Measurements from ENCODE around the gene COL25A1.
"Not testable (repeated sequence)": the region's sequence is repeated elsewhere in the genome, so short reads cannot be mapped to it uniquely, and the experiment has no call there.

COL25A1 gene

GRCh38 chr4:109166126-109166525 is 136.3 kb downstream of the COL25A1 start:
- DNase-seq, result no peak

GRCh38 chr4:109164011-109164410 is 138.4 kb downstream of the COL25A1 start:
- no peak for DNase-seq

- DNase-seq, result no peak
Observed at GRCh38 chr4:109163493-109163892, 139.0 kb downstream of the COL25A1 start.

GRCh38 chr4:109162759-109163158 is 139.7 kb downstream of the COL25A1 start:
- DNase-seq, result no peak

- no peak for DNase-seq
Observed at GRCh38 chr4:109160494-109160893, 142.0 kb downstream of the COL25A1 start.

- DNase-seq, result no peak
Observed at GRCh38 chr4:109157696-109158095, 144.8 kb downstream of the COL25A1 start.

GRCh38 chr4:109157205-109157604 is 145.3 kb downstream of the COL25A1 start:
- DNase-seq, result no peak

- no peak for DNase-seq
Observed at GRCh38 chr4:109156356-109156755, 146.1 kb downstream of the COL25A1 start.

GRCh38 chr4:109155682-109156283 is 146.7 kb downstream of the COL25A1 start:
- DNase-seq, result no peak

- DNase-seq, result no peak
Observed at GRCh38 chr4:109155084-109155483, 147.4 kb downstream of the COL25A1 start.

GRCh38 chr4:109154424-109154823 is 148.0 kb downstream of the COL25A1 start:
- DNase-seq, result no peak

GRCh38 chr4:109149836-109150235 is 152.6 kb downstream of the COL25A1 start:
- DNase-seq, result no peak

GRCh38 chr4:109148577-109149075 is 153.8 kb downstream of the COL25A1 start:
- no peak for DNase-seq

- DNase-seq, result no peak
Observed at GRCh38 chr4:109147135-109147534, 155.3 kb downstream of the COL25A1 start.

GRCh38 chr4:109146499-109146898 is 156.0 kb downstream of the COL25A1 start:
- DNase-seq, result no peak

GRCh38 chr4:109138125-109138524 is 164.3 kb downstream of the COL25A1 start:
- not testable (repeated sequence) for DNase-seq

GRCh38 chr4:109134921-109135320 is 167.5 kb downstream of the COL25A1 start:
- no peak for DNase-seq

GRCh38 chr4:109134268-109134667 is 168.2 kb downstream of the COL25A1 start:
- no peak for DNase-seq

- DNase-seq, result no peak
Observed at GRCh38 chr4:109131559-109131958, 170.9 kb downstream of the COL25A1 start.

GRCh38 chr4:109128589-109128988 is 173.9 kb downstream of the COL25A1 start:
- DNase-seq, result no peak

GRCh38 chr4:109127866-109128265 is 174.6 kb downstream of the COL25A1 start:
- DNase-seq, result no peak

GRCh38 chr4:109126856-109127255 is 175.6 kb downstream of the COL25A1 start:
- DNase-seq, result no peak

GRCh38 chr4:109125084-109125483 is 177.4 kb downstream of the COL25A1 start:
- DNase-seq, result no peak

- no peak for DNase-seq
Observed at GRCh38 chr4:109123951-109124350, 178.5 kb downstream of the COL25A1 start.

GRCh38 chr4:109121561-109121960 is 180.9 kb downstream of the COL25A1 start:
- no peak for DNase-seq

Measured in bone marrow (tissue), 2 donors.